Fibroblast of the aortic adventitia (primary cell): Measurements from ENCODE around the gene BBOX1. TPM values are rescaled to one million over a fixed set of nuclear protein-coding genes. Genes with fewer than 3 reads are reported as not detected.
A peak's percentile ranks its signal among the peaks of the same experiment; 100 is the strongest.

Experiments
- DNase-seq: peaks from one replicate; pipeline ENCODE4 v3.0.0-alpha.2; 2010; ENCODE audit warnings: low read depth
- H3K4me3 ChIP-seq: 2 replicates; pipeline ENCODE4 v1.5.1; 2011; ENCODE audit warnings: low read depth, mild to moderate bottlenecking, control low read depth, low read length, moderate library complexity
- total RNA-seq: library from RNA; depleted of rRNA; stranded (reverse); fragments of >200 nt; gene quantifications from 2 replicates; pipeline ENCODE4 v1.2.3, GENCODE V29; 2012; ENCODE audit warnings: low replicate concordance
- TF ChIP-seq, protein P1 (sequence below): IDR thresholded peaks from 2 replicates; pipeline ENCODE4 v1.5.1; 2011; ENCODE audit warnings: mild to moderate bottlenecking, low read length, control low read depth, inconsistent platforms; ENCODE audit not compliant: insufficient read depth

Gene BBOX1
- total RNA-seq, 1 donor, result not detected

- no peak for DNase-seq
- TF ChIP-seq, protein P1, sequence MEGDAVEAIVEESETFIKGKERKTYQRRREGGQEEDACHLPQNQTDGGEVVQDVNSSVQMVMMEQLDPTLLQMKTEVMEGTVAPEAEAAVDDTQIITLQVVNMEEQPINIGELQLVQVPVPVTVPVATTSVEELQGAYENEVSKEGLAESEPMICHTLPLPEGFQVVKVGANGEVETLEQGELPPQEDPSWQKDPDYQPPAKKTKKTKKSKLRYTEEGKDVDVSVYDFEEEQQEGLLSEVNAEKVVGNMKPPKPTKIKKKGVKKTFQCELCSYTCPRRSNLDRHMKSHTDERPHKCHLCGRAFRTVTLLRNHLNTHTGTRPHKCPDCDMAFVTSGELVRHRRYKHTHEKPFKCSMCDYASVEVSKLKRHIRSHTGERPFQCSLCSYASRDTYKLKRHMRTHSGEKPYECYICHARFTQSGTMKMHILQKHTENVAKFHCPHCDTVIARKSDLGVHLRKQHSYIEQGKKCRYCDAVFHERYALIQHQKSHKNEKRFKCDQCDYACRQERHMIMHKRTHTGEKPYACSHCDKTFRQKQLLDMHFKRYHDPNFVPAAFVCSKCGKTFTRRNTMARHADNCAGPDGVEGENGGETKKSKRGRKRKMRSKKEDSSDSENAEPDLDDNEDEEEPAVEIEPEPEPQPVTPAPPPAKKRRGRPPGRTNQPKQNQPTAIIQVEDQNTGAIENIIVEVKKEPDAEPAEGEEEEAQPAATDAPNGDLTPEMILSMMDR, result no peak
Measured at GRCh38 chr11:27060816-27061460, 20.3 kb downstream of the BBOX1 start.

DNA sequence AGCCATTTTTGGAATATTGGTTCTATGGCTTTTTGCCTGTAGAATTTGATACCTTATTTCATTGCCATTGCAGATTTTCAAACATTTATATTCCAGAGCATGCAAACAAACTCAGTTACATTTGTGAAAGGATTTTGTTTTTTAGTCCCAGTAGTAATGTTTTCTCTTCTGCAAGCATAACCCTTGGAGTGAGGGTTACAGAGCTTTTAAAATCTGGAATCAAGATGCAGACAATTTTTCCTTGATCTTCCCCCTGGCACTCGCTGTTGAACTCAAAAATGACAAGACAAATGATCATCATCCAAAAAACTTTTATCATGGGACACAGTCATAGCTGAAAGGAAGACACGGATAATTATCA is 20.8 kb downstream of the BBOX1 start:
- H3K4me3 ChIP-seq, result no peak overlapping the region
- TF ChIP-seq, protein P1, result no peak
- no peak for DNase-seq

More at GRCh38 chr11:27060816-27061460, 20.3 kb downstream of the BBOX1 start:
- H3K4me3 ChIP-seq, result no peak overlapping the region

GRCh38 chr11:27064086-27064485 is 23.5 kb downstream of the BBOX1 start:
- TF ChIP-seq, protein P1, result no peak
- DNase-seq, result no peak

DNA sequence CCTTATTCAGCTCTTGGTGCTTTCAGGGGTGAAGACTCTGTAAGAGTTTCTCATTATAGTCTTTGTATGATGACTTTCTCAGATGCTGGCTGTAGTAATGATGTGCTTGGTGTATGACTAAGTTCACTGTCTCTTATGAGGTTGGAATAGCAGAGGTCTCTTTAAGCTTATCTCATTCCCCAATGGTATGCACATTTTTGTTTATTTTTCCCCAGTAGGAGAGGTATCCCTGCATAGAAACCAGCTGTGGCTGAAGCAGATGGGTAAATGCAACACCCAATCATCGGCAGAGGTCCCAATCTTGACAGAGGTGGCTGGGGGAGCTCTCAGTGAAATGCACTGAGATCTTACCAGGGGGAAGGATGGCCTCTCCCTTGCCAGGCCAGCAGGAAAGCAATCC is 34.6 kb downstream of the BBOX1 start:
- DNase-seq, result peak; percentile 30
- TF ChIP-seq, protein P1, result no peak
- no peak overlapping the region for H3K4me3 ChIP-seq

More at GRCh38 chr11:27064086-27064485, 23.5 kb downstream of the BBOX1 start:
- H3K4me3 ChIP-seq, result no peak overlapping the region

DNA sequence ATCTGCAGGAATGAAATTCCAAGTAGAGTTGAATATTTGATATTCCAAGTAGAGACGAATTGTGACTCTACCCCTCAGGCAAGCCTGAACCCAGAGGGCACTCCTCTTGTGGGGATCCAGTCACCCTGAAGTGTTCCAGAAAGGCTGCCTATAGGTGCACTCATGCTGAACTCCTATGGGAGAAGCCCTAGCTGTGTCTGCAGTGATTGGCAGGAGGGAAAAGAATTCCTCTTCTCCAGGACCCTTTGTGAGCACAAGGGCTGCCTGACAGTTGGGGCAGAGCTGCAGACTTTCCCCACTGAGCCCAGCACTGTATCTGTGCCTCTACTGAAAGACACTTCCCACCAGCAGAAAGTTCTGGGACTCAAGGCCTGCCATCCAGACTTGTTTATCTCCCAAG is 35.0 kb downstream of the BBOX1 start:
- no peak overlapping the region for H3K4me3 ChIP-seq
- TF ChIP-seq, protein P1, result no peak
- DNase-seq, result no peak

DNA sequence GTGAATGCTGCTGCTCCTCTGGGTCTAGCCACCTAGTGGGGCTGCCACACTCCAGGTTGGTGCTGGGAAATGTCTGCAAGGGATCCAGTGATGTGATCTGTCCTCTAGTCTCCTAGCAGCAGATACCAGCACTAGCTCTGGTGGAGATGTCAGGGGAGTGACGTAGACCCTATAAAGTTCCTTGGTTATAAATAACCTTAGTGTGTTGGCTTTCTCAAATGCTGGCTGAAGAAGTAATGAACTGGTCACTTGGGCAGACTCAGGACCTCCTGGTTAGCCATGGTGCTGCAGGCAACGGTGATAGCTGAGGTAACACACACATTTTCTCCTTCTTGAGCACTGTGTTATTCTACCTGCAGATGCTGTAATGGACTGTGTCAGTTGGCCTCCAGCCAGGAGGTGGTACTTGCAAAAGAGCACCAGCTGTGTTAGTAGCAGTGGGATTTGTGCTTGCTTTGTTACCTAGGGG is 35.5 kb downstream of the BBOX1 start:
- DNase-seq, result no peak
- TF ChIP-seq, protein P1, result no peak

GRCh38 chr11:27081056-27081455 is 40.4 kb downstream of the BBOX1 start:
- peak; percentile 51 for DNase-seq
- no peak overlapping the region for H3K4me3 ChIP-seq
- TF ChIP-seq, protein P1, result no peak

More for the DNA sequence above, 35.5 kb downstream of the BBOX1 start:
- H3K4me3 ChIP-seq, result no peak overlapping the region
